Neural cell (in vitro differentiated cells): ENCODE measurements around the gene ASCC3. TPM values are rescaled to one million over a fixed set of nuclear protein-coding genes. Genes with fewer than 3 reads are reported as not detected.

Experiments used
- H2AFZ ChIP-seq: fragments of 200-600, 300-800 bp; sonication (generic), shearing (Covaris generic); 2 replicates; pipeline ENCODE4 v1.6.0; 2014; ENCODE audit warnings: low read depth, mild to moderate bottlenecking, antibody characterized with exemption, low read length, moderate library complexity
- H3F3A ChIP-seq: fragments of 200-600 bp; shearing (Covaris generic); 2 replicates; pipeline ENCODE4 v1.6.1; 2016; ENCODE audit warnings: mild to moderate bottlenecking, moderate library complexity, mixed read lengths, antibody characterized with exemption, low read length; ENCODE audit not compliant: insufficient read depth, poor library complexity, severe bottlenecking
- H3K27ac ChIP-seq: fragments of 200-600, 300-800 bp; sonication (generic), shearing (Covaris generic); 2 replicates; pipeline ENCODE4 v1.5.1; 2014; ENCODE audit warnings: mild to moderate bottlenecking, low read length, moderate library complexity
- H3K27me3 ChIP-seq: fragments of 300-800, 200-600 bp; sonication (generic), shearing (Covaris generic); 2 replicates; pipeline ENCODE4 v1.6.0; 2014; ENCODE audit warnings: mild to moderate bottlenecking, low read depth, low read length, moderate library complexity; ENCODE audit not compliant: insufficient read depth
- H3K36me3 ChIP-seq: fragments of 300-800, 200-600 bp; sonication (generic), shearing (Covaris generic); 2 replicates; pipeline ENCODE4 v1.5.1; 2014; ENCODE audit warnings: mild to moderate bottlenecking, antibody characterized with exemption, low read length, moderate library complexity; ENCODE audit not compliant: insufficient read depth
- H3K4me2 ChIP-seq: fragments of 300-800, 200-600 bp; sonication (generic), shearing (Covaris generic); 2 replicates; pipeline ENCODE4 v1.6.0; 2014; ENCODE audit warnings: mild to moderate bottlenecking, low read length
- H3K4me3 ChIP-seq: fragments of 300-800, 200-600 bp; sonication (generic), shearing (Covaris generic); 2 replicates; pipeline ENCODE4 v1.5.1; 2014; ENCODE audit warnings: mild to moderate bottlenecking, low read length, moderate library complexity
- H3K79me2 ChIP-seq: fragments of 200-600 bp; shearing (Covaris generic); replicated peaks from 2 replicates; pipeline ENCODE4 v1.6.0; 2014; ENCODE audit warnings: mild to moderate bottlenecking, low read length, moderate library complexity; ENCODE audit not compliant: insufficient read depth
- H3K9ac ChIP-seq: fragments of 300-800, 200-600 bp; sonication (generic), shearing (Covaris generic); 2 replicates; pipeline ENCODE4 v1.6.1; 2016; ENCODE audit warnings: mild to moderate bottlenecking, low read length, mixed read lengths
- H3K9me2 ChIP-seq: fragments of 200-600 bp; shearing (Covaris generic); 2 replicates; pipeline ENCODE4 v1.6.1; 2016; ENCODE audit warnings: mild to moderate bottlenecking, low read length, mixed read lengths; ENCODE audit not compliant: insufficient read depth
- H3K9me3 ChIP-seq: fragments of 200-600, 300-800 bp; sonication (generic), shearing (Covaris generic); 2 replicates; pipeline ENCODE4 v1.6.1; 2016; ENCODE audit warnings: mild to moderate bottlenecking, mixed run types, low read length, moderate library complexity, mixed read lengths
- H4K20me1 ChIP-seq: fragments of 200-600 bp; shearing (Covaris generic); 2 replicates; pipeline ENCODE4 v1.6.1; 2016; ENCODE audit warnings: mild to moderate bottlenecking, mixed run types; ENCODE audit not compliant: insufficient read depth
- EP300 ChIP-seq: fragments of 450-650 bp; conservative IDR thresholded peaks from 2 replicates; pipeline ENCODE4 v1.6.1; 2014; ENCODE audit warnings: antibody characterized with exemption, mild to moderate bottlenecking, moderate library complexity; ENCODE audit not compliant: poor library complexity, severe bottlenecking
- EZH2 ChIP-seq: fragments of 200-600, 300-800 bp; shearing (Covaris generic), sonication (generic); IDR thresholded peaks from 2 replicates; pipeline ENCODE4 v1.6.1; 2014; ENCODE audit warnings: antibody characterized with exemption, low read length, borderline replicate concordance, mild to moderate bottlenecking; ENCODE audit not compliant: insufficient read depth, poor library complexity, severe bottlenecking
- MXI1 ChIP-seq: fragments of 450-650 bp; conservative IDR thresholded peaks from 2 replicates; pipeline ENCODE4 v1.6.1; 2014; ENCODE audit warnings: antibody characterized with exemption, mild to moderate bottlenecking; ENCODE audit not compliant: poor library complexity, severe bottlenecking
- POLR2AphosphoS5 ChIP-seq: IDR thresholded peaks from 2 replicates; pipeline ENCODE4 v1.6.1; 2012
- RAD21 ChIP-seq: fragments of 450-650 bp; conservative IDR thresholded peaks from 2 replicates; pipeline ENCODE4 v1.6.1; 2014; ENCODE audit warnings: antibody characterized with exemption, mild to moderate bottlenecking, moderate library complexity
- SMC3 ChIP-seq: fragments of 450-650 bp; conservative IDR thresholded peaks from 2 replicates; pipeline ENCODE4 v1.6.1; 2014; ENCODE audit warnings: antibody characterized with exemption, mild to moderate bottlenecking, moderate library complexity; ENCODE audit not compliant: poor library complexity
- TAF1 ChIP-seq: IDR thresholded peaks from 2 replicates; pipeline ENCODE4 v1.6.1; 2012; ENCODE audit warnings: low read depth
- polyA plus RNA-seq: library from polyadenylated mRNA; depleted of rRNA; stranded (reverse); fragments of >200 nt; gene quantifications from 2 replicates; pipeline ENCODE4 v1.2.3, GENCODE V29; 2014
- TF ChIP-seq, protein P1 (sequence below): fragments of 450-650 bp; IDR thresholded peaks from 2 replicates; pipeline ENCODE4 v1.5.1; 2014; ENCODE audit warnings: antibody characterized with exemption, mild to moderate bottlenecking, moderate library complexity; ENCODE audit not compliant: poor library complexity, severe bottlenecking
- TF ChIP-seq, protein P2 (sequence below): IDR thresholded peaks from 2 replicates; pipeline ENCODE4 v1.6.1; 2012; ENCODE audit warnings: borderline replicate concordance

Gene ASCC3
- polyA plus RNA-seq, 1 donor from 2014 or later = 14.9 TPM

DNA sequence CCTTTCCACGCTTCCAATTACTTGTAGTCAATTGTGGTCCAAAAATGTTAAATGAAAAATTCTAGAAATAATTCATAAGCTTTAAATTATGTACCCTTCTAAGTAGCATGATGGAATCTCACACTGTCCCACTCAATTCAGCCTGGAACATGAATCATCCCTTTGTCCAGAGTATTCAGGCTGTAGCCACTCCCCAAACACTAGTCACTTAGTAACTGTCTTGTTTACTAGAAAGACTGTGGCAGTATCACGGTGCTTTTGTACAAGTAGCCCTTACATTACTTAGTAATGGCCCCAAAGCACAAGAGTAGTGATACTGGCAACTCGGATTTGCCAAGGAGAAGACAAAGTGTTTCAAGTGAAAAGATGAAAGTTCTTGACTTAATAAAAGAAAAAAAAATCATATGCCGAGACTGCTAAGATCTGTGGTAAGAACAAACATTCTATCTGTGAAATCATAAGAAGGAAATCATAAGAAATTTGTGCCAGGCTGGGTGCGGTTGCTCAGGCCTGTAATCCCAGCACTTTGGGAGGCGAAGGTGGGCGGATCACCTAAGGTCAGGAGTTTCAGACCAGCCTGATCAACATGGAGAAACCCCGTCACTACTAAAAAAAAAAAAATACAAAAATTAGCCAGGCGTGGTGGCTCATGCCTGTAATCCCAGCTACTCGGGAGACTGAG is 247.9 kb downstream of the ASCC3 start:
- H3K9me3 ChIP-seq = no peaks in the 10 kb centered on the region
- H3K27me3 ChIP-seq = no peaks in the 10 kb centered on the region
- no peaks in the 10 kb centered on the region for H3K79me2 ChIP-seq
- H3K9me2 ChIP-seq = no peaks in the 10 kb centered on the region
- TF ChIP-seq TAF1 (no peak), RAD21 (no peak), POLR2AphosphoS5 (no peak), EP300 (no peak), SMC3 (no peak), EZH2 (no peak), MXI1 (no peak)
- TF ChIP-seq, protein P1, sequence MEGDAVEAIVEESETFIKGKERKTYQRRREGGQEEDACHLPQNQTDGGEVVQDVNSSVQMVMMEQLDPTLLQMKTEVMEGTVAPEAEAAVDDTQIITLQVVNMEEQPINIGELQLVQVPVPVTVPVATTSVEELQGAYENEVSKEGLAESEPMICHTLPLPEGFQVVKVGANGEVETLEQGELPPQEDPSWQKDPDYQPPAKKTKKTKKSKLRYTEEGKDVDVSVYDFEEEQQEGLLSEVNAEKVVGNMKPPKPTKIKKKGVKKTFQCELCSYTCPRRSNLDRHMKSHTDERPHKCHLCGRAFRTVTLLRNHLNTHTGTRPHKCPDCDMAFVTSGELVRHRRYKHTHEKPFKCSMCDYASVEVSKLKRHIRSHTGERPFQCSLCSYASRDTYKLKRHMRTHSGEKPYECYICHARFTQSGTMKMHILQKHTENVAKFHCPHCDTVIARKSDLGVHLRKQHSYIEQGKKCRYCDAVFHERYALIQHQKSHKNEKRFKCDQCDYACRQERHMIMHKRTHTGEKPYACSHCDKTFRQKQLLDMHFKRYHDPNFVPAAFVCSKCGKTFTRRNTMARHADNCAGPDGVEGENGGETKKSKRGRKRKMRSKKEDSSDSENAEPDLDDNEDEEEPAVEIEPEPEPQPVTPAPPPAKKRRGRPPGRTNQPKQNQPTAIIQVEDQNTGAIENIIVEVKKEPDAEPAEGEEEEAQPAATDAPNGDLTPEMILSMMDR = no peak
- TF ChIP-seq, protein P2, sequence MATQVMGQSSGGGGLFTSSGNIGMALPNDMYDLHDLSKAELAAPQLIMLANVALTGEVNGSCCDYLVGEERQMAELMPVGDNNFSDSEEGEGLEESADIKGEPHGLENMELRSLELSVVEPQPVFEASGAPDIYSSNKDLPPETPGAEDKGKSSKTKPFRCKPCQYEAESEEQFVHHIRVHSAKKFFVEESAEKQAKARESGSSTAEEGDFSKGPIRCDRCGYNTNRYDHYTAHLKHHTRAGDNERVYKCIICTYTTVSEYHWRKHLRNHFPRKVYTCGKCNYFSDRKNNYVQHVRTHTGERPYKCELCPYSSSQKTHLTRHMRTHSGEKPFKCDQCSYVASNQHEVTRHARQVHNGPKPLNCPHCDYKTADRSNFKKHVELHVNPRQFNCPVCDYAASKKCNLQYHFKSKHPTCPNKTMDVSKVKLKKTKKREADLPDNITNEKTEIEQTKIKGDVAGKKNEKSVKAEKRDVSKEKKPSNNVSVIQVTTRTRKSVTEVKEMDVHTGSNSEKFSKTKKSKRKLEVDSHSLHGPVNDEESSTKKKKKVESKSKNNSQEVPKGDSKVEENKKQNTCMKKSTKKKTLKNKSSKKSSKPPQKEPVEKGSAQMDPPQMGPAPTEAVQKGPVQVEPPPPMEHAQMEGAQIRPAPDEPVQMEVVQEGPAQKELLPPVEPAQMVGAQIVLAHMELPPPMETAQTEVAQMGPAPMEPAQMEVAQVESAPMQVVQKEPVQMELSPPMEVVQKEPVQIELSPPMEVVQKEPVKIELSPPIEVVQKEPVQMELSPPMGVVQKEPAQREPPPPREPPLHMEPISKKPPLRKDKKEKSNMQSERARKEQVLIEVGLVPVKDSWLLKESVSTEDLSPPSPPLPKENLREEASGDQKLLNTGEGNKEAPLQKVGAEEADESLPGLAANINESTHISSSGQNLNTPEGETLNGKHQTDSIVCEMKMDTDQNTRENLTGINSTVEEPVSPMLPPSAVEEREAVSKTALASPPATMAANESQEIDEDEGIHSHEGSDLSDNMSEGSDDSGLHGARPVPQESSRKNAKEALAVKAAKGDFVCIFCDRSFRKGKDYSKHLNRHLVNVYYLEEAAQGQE = no peak
- no peak overlapping the region for H3K4me3 ChIP-seq
- no peak overlapping the region for H3K4me2 ChIP-seq
- H2AFZ ChIP-seq = no peak overlapping the region
- peaks cover 7% of the 10 kb centered on the region for H3K36me3 ChIP-seq
- no peaks in the 10 kb centered on the region for H4K20me1 ChIP-seq
- no peak overlapping the region for H3K9ac ChIP-seq
- H3F3A ChIP-seq = no peaks in the 10 kb centered on the region
- H3K27ac ChIP-seq = no peak overlapping the region

DNA sequence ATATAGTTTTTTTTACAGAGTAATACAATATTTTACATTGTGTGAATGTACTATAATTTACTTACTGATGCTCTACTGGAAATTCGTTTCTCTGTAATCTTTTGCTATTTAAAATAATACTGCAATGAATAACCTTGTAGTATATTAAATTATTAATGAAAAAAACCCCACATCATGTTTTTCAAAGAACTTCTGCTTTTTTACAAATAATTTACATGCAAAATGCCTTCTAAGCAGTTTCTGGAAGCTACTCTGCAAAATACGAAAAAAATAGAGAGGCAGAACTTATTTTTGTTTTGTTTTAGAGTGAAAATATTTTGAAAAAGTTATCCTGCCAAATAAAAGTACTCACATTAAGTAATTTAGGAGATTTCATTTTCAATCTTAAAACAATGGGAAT is 250.6 kb downstream of the ASCC3 start:
- no peak overlapping the region for H3K9ac ChIP-seq
- TF ChIP-seq, protein P2 = no peak
- TF ChIP-seq TAF1 (no peak), EP300 (no peak), EZH2 (no peak), RAD21 (no peak), SMC3 (no peak), POLR2AphosphoS5 (no peak), MXI1 (no peak)
- TF ChIP-seq, protein P1 = no peak
- no peaks in the 10 kb centered on the region for H3K9me3 ChIP-seq
- no peak overlapping the region for H3K4me3 ChIP-seq
- no peaks in the 10 kb centered on the region for H3K27me3 ChIP-seq
- no peaks in the 10 kb centered on the region for H3F3A ChIP-seq
- H3K9me2 ChIP-seq = no peaks in the 10 kb centered on the region
- H3K36me3 ChIP-seq = no peaks in the 10 kb centered on the region
- H3K79me2 ChIP-seq = no peaks in the 10 kb centered on the region
- no peaks in the 10 kb centered on the region for H4K20me1 ChIP-seq
- no peak overlapping the region for H3K27ac ChIP-seq
- no peak overlapping the region for H3K4me2 ChIP-seq
- H2AFZ ChIP-seq = no peak overlapping the region
